HG02981 (cell line): Measurements from ENCODE around the gene ASB7.

ENCODE experiments used
- ATAC-seq: cut with Tn5 transposase; IDR thresholded peaks from one replicate; pipeline ENCODE4 v1.9.1; 2021; ENCODE audit warnings: mild to moderate bottlenecking, moderate library complexity; ENCODE audit not compliant: unreplicated experiment

Gene ASB7

DNA sequence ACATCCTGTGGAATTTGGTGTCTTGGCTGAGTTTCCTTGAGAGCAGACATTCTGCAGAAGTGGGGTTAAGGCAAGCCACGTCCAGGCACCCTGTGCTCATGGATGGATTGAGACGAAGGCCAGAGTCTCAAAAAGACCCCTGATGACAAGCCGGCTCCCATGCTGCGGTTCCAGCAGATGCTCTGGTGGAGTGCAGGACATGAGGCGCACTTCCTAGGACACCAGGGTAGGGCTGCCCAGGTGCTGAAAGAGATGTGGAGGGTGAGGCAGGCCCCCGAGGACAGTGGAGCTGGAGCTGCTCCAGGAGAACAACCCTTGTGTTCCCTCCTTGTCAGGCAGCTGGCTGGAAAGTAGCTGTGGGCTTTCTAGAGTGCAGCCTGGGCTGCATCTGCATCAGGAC is 81.0 kb downstream of the ASB7 start:
- ATAC-seq = no peak

DNA sequence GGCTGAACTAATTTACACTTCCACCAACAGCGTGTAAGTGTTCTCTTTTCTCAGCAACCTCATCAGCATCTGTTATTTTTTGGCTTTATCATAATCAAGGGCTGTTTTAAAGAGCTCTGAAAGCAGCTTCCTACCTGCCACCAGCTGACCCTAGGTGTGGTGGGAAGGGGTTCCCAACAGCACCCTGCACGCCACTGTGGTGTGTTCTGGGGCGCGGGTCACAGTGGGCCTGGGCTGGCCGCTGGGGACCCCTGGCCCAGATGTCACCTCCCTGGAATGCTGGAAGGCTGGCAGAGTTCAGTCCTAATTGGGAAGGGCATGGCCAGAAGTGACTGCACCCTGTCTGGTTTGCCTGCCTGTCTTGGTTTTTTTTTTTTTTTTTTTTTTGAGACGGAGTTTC is 82.2 kb downstream of the ASB7 start:
- no peak for ATAC-seq

DNA sequence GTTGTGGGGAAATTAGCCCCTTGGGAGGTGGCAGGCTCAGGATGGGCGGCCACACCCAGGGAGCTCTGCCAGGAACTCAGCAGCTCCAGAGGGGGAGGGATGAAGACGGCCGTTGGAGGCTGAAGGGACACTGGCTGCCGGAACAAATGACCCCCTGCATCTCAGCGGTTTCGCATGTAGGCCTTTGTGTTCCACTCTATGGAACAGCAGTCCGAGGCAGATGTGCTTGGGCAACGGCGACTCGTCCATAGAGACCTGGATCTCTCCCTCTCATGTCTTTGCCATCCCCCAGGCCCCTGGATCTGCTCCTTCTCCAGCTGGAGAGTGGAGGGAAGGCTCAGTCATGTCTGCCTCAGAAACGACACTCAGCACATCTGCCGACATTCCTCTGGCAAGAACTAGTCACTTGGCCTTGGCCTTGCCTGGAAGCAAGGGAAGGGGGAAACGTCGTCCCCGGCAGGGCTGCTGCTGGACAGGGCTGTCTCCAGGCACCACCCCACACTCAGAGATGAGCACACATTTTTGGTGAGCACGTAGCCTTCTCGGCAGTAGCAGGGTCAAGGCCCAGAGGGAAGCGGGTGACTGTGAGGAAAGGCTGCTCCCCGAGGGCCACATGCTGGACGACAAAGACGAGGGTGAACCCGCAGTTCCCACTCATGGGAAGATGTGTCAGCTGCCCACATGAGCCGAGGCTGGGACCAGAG is 83.8 kb downstream of the ASB7 start:
- no peak for ATAC-seq

DNA sequence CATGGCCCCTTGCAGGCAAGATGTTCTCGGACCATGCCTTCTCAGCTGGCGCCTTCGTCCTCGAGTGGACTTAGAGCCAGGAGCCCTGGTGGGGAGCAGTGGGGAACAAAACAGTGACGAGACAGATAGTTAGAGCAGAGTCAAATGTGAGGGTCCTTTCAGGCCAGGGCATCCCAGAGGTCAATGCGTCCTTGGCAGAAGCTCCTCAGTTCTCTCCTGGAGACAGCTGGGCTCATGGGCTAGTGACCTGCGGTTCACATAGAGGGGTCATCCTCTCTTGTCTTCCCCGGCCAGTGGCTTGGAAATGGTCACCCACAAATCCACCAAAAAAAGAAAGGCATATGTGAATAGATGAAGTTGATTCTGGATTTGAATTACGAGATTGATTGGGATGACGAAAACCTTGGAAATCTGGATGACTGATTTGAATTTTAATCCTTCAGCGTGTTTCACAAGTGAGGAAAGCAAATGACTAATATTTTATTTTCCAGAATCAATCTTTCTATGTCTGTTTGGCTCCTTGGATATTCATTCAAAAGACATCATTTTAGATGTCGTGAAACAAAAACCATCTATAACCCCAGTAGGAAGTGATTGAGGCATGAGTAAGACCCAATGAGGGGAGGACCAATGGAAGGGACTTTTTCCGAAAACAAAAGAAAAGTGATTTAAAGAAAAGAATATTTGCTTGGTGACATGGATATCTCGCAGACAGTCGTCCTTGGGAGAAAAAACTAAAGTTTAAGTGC is 84.5 kb downstream of the ASB7 start:
- ATAC-seq = no peak

DNA sequence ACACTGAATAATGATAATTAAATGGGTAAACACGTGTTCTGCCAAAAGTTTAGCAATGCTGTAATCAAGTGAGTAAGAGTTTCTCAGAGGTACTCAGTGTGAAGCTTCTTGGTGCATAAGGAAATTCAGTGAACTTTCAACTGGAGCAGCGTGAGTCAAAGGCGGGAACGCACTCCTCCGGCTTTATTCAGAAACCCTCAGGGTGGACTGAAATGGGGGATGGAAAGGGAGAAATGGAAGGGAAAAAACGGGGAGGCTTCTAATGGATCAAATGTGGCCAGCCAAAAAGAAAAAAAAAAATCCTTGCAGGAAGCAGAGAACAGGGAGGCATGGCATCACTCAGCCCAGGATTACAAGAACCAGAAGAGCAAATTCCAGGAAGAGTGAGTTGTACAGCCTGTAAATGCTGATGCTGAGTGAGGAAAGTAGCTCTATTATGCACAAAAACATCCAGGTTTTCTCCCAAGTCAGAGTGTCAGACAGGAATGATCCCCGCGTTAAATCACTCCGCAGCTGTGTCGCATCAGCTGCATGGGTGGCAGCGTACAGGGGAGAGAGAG is 85.3 kb downstream of the ASB7 start:
- ATAC-seq = no peak

DNA sequence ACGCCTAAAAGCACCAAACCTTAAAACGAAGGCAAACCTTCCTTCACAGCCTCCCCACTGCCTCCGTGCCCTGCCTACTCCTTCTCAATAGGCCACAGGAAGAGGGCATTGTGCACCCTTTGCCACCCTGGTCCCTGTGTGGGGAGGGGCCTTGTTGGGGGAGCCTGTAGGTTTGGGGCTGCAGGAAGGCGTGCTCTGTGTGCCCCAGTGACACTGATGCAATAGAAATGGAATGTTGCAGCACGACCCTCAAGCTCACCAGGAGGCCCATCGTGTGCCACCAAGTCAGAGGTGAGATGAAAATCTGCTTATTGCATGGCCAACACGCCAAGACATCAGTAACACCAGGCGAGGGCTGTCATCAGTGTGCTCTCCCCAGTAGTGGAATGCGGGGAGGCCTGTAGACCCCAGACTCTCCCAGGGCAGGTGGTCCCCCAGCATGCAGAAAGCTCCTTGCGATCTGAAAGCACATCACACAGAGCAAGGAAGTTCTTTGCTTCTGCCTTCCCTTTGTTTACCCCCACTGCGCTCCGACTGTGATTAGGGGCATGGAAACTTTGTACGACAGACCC is 86.2 kb downstream of the ASB7 start:
- no peak for ATAC-seq

DNA sequence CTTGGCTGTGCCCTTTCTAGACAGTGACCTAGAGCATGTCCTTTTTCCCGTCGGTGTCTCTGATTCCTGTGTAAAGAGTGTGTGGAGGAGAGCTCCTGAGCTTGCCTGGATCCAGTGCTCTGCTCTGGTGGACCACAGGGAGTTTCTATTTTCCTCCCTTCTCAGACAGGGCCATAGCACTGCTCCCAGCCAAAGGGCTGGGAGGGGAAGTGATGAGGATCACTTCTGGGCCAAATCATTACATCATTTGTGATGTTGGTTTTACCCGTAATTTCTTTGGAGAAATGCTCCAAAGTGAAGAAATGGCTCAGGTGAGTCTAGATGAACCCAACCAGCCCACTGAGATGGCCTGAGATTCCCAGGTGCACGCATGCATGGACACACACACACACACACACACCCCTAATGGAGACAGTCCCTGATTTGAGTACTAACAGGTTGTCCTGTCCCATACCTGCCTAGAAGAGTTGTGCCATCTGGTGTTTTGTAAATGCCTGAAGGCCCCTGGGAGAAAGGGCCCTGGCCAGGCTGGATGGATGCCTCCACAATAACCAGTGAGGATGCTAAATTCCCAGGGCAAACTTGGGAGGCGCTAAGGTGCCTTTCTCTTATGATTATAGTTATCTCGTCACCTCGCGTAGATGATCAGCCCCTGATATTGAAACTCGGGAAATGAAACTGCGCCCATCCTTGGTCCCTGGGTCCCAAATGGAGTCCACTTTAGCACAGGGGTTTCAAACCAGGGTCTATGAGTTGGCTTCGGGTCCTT is 86.9 kb downstream of the ASB7 start:
- ATAC-seq = no peak

DNA sequence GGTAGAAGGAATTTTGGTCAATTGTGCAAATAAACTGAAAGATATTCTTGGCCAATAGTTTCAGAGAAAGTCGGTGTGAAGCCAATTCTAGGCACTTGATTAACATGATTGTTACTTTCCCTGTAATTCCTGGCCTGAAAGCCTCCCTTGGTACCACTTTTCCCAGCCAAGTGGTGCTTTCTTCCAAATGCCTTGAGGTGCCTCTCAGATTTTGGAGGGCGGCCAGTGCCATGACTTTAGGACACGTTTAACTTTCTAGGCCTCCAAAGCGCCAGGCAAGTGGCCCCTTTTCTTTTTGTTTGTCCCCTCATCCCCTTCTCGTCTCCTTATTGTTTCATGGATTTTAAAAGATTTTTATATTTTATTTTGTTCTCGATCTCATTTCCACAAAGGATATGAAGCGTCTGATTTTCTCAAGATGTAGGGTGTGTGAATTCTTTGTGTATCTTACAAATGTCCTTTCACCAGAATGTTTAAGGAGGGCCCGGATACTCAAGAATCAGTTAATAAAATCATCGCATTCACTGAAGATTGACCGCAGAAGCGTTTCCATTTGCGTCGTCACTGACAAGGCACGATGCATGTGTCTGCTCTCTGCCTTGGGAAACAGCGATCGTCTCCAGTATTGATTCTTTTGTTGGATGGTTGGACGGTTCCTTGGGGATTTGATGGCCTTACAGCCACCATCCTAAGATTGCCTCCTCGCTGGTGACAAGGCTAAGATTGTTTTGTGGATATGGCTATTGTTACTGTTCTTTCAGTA is 87.8 kb downstream of the ASB7 start:
- ATAC-seq = no peak

DNA sequence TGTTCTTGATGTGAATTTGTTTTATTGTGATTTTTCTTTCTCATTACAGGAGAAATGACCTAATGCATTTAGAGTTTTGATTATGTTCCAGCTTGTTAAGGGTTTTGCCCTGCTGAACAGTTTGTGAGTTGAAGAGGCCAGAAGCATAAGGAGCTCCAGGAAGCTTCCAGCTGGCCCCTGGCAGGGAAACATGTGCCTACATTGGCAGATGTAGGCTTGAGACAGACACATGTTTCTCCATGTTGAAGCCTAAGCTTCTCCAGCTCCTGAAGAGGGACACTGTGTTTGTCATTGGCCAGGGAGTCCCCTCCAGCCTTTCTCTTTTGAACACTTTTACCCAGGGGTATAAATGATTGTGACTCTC is 88.4 kb downstream of the ASB7 start:
- ATAC-seq = no peak

DNA sequence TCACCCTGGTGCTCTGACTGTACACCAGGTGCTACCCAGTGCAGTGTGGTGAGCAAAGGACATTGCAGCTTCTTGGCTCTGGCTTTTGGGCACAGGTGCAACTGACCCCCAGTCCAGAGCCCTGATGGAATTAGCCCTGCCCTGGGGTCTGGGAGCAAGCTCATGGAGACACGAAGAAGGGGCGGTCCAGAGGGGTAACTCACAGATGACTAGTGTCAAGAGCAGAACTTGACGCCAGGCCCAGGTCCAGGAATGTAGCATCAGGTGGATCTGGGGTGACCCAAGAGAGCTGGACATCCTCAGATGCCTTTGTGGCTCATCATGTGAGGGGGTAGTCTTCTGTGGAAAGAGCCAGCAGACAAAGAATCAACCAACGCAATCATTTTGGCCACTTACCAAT is 88.9 kb downstream of the ASB7 start:
- ATAC-seq = no peak

DNA sequence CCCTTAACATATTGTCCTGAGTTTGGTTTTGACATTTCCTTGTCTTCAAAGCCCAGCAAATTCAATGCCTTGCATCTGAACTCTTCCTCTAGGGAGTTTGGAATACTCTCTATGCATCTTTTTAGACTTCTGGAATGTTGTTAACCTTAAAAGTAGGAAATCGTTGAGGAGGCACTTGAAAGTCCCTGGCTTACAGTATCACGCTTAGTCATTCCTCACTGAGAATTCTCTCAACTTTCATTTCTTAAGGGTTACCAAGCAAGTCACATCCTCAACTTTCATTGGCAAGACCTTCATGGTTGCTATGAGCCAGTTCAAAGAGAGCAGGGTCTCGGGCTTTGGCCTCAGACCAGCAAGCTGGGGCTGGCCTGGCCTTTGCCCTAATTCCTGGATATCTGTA is 89.9 kb downstream of the ASB7 start:
- no peak for ATAC-seq

DNA sequence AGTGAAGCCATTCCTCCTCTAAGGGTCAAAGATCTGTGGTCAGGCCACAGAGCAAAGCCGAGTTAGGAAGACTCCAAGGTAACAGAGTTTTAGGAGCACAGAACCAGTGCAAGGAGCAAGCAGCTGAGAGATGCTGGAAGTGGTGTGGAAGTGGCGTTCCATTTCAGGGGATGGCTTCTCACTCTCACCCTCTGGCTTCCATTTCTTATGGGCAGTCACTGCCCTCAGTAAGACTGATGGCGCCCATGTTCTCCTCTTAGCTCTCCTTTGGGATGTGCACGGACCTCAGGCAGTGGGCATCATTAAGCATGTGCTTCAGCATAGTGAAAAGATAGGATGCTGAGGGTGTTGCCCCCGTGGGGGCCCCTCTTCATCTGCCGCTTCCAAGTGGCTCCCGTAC is 90.3 kb downstream of the ASB7 start:
- no peak for ATAC-seq

DNA sequence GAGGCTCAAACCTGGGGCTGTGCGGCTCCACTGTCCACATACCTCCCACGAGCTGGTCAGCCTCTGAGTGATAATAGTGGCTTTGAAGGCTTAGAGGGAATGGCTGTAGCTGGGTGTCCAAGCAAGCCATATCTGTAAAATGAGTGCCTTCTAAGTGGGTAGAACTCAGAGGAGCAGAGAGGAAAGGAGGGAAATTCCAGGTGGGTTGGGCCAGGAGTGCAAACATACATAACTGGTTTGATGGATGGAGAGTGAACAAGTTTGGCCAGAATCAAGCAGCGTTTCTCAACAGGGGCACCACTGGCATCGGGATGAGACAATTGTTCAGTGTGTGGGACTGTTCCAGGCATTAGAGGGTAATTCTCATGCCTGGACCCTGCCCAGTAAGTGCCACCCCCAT is 91.1 kb downstream of the ASB7 start:
- ATAC-seq = no peak

DNA sequence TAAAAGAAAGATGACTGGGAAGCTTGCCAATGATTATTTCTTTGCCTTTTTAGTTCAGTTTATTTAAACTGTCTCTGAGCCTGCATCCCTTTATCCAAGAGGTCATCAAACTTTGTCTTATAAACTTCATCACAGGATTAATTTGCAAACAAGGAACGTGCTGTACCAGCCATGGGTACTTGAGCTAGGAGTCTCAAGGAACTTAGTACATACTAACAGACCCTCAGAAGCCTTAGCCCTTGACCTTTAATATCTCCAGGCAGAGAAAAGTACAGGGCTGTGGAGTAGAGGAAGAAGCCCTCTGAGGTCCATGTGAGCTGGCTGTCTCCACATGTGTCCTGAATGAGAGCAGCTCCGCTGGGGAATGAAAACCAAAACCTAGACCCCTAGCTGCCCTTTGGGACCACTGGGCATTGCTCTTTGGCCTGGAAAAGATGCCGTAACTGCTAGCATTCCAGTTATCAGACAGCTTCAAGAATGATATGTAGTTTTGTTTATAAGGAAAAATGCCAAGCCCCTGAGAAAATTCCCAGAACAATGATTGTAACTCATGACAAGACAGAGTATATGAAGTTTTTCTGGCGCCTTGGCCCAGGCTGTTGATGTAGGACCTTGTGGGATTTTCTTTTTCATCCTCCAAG is 92.1 kb downstream of the ASB7 start:
- ATAC-seq = no peak

DNA sequence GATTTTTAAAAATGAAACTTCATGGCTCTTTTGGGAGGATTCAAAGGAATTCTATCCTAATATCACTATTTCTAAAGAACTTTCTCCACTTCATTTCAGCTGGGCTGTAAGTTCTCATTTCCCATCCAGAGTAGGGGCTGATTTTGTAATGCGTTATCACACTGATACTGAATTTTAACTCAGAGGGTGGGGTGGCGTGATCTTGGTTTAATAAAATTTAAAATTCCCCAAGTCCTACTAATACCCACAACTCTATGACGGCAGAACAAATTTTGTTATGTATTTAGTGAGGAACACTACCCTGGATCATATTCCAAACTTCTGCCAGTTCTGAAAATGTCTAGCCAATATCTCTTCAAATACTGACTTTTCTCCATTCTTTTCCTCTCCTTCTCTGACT is 92.7 kb downstream of the ASB7 start:
- ATAC-seq = no peak

DNA sequence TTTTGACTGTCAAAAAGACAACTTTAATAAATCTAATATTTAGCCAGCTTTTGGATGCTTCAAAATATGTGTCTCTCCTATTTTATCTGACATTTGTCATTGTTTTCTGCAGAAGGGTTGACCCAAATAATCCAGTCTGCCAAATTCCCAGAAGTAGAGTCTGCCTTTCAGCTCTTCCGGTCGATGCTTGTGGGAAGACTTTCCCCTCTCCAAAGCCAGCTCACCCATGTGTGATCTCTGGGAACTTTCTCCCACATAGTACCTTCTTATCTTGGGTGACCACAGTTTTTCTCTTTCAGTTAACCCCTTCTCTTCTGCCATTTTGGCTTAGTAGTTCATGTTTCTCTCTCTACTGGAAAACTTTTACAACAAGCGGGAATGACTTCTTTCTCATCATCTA is 94.1 kb downstream of the ASB7 start:
- no peak for ATAC-seq
